Measurements from ENCODE around the gene B4GALNT4. TPM values are rescaled to one million over a fixed set of nuclear protein-coding genes. Genes with fewer than 3 reads are reported as not detected.

The B4GALNT4 gene
- total and polyA plus RNA-seq, 2 donors (not counting 1 experiment from before 2014, with no cell fraction given), result 1.5 to 3.8 TPM

DNA sequence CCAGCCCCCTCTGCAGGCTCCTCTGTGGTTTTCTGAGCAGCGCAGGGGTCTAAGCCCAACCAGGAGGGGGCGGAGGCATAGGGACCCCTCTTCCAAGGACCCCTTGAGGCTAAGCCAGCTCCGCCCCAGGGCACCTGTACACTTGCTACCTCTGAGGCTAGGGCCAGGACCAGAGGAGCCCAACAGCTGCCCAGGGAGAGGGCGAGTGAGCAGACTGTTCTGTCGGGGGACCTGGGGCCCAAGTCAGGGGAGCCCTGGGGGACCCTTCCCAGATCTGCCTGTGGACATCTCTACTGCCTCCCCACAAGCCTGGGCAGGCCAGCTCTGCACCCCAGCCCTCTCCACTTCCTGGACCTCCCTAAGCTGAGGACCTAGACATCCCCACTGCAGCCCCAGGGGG, 1.8 kb downstream of the B4GALNT4 start:
- peaks cover 12% of the 10 kb centered on the region for H3K27me3 ChIP-seq (ENCODE audit: control insufficient read depth, insufficient read depth, low read length)
- H3K4me2 ChIP-seq (ENCODE audit: extremely low read depth, insufficient read depth, low read length), result no peak overlapping the region
- no peak overlapping the region for H3K9ac ChIP-seq (ENCODE audit: insufficient read depth, low read length)
- no peak overlapping the region for H3K27ac ChIP-seq (ENCODE audit: insufficient read depth, low read length)
- no peaks in the 10 kb centered on the region for H3K79me2 ChIP-seq (ENCODE audit: control insufficient read depth, insufficient read depth, low read length)
- no peak for DNase-seq (ENCODE audit: low read depth in 2 of 2)
- peaks cover 3% of the 10 kb centered on the region for H3K4me1 ChIP-seq (ENCODE audit: control insufficient read depth, extremely low read depth, insufficient read depth, low read length)
- H2AFZ ChIP-seq (ENCODE audit: low read length), result no peak overlapping the region
- no peaks in the 10 kb centered on the region for H3K9me3 ChIP-seq (ENCODE audit: control insufficient read depth, insufficient read depth, low read depth, low read length)
- H3K36me3 ChIP-seq (ENCODE audit: control insufficient read depth, insufficient read depth, low read length), result no peaks in the 10 kb centered on the region
- H4K20me1 ChIP-seq (ENCODE audit: control insufficient read depth, extremely low read depth, insufficient read depth, low read length), result no peaks in the 10 kb centered on the region
- no peak overlapping the region for H3K4me3 ChIP-seq (replicated peaks in 1 of 4; ENCODE audit: control extremely low read depth in 1 of 4, insufficient read depth in 1 of 4, low read depth in 3 of 4, low read length in 4 of 4)
- no peak for TF ChIP-seq EZH2 (IDR thresholded peaks at IDR 0.05; ENCODE audit: low read length, missing control alignments)
- TF ChIP-seq, protein P1, sequence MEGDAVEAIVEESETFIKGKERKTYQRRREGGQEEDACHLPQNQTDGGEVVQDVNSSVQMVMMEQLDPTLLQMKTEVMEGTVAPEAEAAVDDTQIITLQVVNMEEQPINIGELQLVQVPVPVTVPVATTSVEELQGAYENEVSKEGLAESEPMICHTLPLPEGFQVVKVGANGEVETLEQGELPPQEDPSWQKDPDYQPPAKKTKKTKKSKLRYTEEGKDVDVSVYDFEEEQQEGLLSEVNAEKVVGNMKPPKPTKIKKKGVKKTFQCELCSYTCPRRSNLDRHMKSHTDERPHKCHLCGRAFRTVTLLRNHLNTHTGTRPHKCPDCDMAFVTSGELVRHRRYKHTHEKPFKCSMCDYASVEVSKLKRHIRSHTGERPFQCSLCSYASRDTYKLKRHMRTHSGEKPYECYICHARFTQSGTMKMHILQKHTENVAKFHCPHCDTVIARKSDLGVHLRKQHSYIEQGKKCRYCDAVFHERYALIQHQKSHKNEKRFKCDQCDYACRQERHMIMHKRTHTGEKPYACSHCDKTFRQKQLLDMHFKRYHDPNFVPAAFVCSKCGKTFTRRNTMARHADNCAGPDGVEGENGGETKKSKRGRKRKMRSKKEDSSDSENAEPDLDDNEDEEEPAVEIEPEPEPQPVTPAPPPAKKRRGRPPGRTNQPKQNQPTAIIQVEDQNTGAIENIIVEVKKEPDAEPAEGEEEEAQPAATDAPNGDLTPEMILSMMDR (conservative IDR thresholded peaks at IDR 0.05 in 1 of 2, IDR thresholded peaks at IDR 0.05 in 1 of 2; ENCODE audit: low read depth in 1 of 2, low read length in 2 of 2), result no peak

DNA sequence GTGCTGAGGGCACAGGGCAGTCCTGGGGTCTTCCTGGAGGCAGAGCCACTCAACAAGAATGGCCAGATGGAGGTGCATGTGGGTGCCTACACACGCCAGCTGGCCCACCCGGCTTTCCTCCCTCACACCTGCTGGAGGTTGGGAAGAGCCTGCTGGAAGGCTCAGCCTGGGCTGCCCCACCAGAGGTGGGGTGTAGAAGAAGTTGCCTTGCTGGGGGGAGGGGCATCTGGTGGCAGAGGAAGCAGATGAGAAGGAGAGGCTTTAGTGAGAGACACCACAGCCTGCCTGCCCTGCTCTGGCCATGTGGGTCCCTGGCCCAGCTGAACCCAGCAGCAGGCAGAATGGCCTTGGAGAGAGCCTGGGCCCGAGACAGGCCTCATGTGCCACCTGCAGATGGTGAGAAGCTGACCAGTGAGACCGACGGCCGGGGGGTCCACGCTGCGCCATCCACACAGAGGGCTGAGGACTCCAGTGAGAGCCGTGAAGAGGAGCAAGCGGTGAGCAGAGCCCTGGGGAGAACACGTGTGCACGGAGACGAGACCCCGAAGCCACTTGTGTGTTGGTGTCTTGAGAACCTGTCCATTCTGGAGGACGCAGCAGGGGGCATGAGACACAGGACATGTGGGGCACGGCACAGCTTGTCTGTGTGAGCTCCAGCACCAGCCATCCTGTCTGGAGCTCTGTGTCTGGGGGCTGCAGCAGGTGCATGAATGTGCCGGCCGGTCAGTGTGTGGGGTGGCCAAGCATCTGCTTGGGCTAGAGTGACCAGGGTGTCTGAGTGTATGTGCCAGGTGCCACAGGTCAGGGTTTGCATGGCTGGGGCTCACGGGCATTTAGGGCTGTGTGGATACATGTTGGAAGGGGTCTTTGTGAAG, 2.7 kb downstream of the B4GALNT4 start:
- Histone ChIP-seq H3K4me3 (replicated peaks in 1 of 4; ENCODE audit: control extremely low read depth in 1 of 4, insufficient read depth in 1 of 4, low read depth in 3 of 4, low read length in 4 of 4) (no peak overlapping the region), H3K36me3 (ENCODE audit: control insufficient read depth, insufficient read depth, low read length) (no peaks in the 10 kb centered on the region), H3K79me2 (ENCODE audit: control insufficient read depth, insufficient read depth, low read length) (no peaks in the 10 kb centered on the region), H3K4me1 (ENCODE audit: control insufficient read depth, extremely low read depth, insufficient read depth, low read length) (peaks cover 3% of the 10 kb centered on the region), H3K27ac (ENCODE audit: insufficient read depth, low read length) (no peak overlapping the region), H2AFZ (ENCODE audit: low read length) (no peak overlapping the region), H3K27me3 (ENCODE audit: control insufficient read depth, insufficient read depth, low read length) (peaks cover 8% of the 10 kb centered on the region), H3K4me2 (ENCODE audit: extremely low read depth, insufficient read depth, low read length) (no peak overlapping the region), H3K9ac (ENCODE audit: insufficient read depth, low read length) (no peak overlapping the region), H3K9me3 (ENCODE audit: control insufficient read depth, insufficient read depth, low read depth, low read length) (no peaks in the 10 kb centered on the region), H4K20me1 (ENCODE audit: control insufficient read depth, extremely low read depth, insufficient read depth, low read length) (no peaks in the 10 kb centered on the region)
- TF ChIP-seq EZH2 (IDR thresholded peaks at IDR 0.05; ENCODE audit: low read length, missing control alignments), result no peak
- TF ChIP-seq, protein P1 (conservative IDR thresholded peaks at IDR 0.05 in 1 of 2, IDR thresholded peaks at IDR 0.05 in 1 of 2; ENCODE audit: low read depth in 1 of 2, low read length in 2 of 2), result no peak
- no peak for DNase-seq (ENCODE audit: low read depth in 2 of 2)

DNA sequence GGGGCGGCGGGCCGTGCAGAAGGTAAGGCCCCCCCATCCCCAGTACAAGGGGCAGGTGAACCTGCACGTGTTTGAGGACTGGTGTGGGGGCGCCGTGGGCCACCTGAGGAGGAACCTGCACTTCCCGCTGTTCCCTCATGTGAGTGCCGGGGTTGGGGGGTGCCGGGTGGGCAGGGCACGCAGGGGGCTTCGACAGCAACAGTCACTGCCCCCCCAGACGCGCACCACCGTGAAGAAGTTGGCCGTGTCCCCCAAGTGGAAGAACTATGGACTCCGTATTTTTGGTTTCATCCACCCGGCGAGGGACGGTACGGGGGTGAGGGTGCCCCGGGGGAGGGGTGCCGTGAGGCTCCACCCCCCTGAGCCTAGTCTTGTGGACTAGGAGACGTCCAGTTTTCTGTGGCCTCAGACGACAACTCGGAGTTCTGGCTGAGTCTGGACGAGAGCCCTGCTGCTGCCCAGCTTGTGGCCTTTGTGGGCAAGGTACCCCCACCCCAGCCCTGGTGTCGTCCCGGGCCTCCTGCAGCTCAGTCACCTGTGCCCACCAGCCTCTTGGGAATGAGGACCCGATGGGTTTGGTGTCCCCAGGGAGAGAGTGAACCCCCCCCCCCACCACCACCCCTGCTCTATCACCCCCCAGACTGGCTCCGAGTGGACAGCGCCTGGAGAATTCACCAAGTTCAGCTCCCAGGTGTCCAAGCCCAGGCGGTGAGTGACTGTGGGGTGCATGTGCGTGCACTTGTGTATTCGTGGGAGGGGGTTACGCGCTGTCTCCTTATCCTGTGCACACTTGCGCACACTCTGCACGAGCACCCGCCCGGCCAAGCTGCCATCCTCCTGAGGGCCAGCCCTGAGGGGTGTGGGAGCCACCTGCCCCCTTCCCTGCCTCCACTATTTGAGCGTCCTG, 3.8 kb downstream of the B4GALNT4 start:
- TF ChIP-seq EZH2 (IDR thresholded peaks at IDR 0.05; ENCODE audit: low read length, missing control alignments), result no peak
- TF ChIP-seq, protein P1 (conservative IDR thresholded peaks at IDR 0.05 in 1 of 2, IDR thresholded peaks at IDR 0.05 in 1 of 2; ENCODE audit: low read depth in 1 of 2, low read length in 2 of 2), result no peak
- DNase-seq (ENCODE audit: low read depth in 2 of 2), result no peak

More for the DNA sequence above, 3.8 kb downstream of the B4GALNT4 start:
- Histone ChIP-seq H3K79me2 (ENCODE audit: control insufficient read depth, insufficient read depth, low read length) (no peaks in the 10 kb centered on the region), H3K4me2 (ENCODE audit: extremely low read depth, insufficient read depth, low read length) (no peak overlapping the region), H3K9ac (ENCODE audit: insufficient read depth, low read length) (no peak overlapping the region), H3K36me3 (ENCODE audit: control insufficient read depth, insufficient read depth, low read length) (no peaks in the 10 kb centered on the region), H3K4me1 (ENCODE audit: control insufficient read depth, extremely low read depth, insufficient read depth, low read length) (peaks cover 3% of the 10 kb centered on the region), H3K4me3 (replicated peaks in 1 of 4; ENCODE audit: control extremely low read depth in 1 of 4, insufficient read depth in 1 of 4, low read depth in 3 of 4, low read length in 4 of 4) (no peak overlapping the region), H3K9me3 (ENCODE audit: control insufficient read depth, insufficient read depth, low read depth, low read length) (no peaks in the 10 kb centered on the region), H3K27ac (ENCODE audit: insufficient read depth, low read length) (no peak overlapping the region), H3K27me3 (ENCODE audit: control insufficient read depth, insufficient read depth, low read length) (peaks cover 5% of the 10 kb centered on the region), H2AFZ (ENCODE audit: low read length) (no peak overlapping the region), H4K20me1 (ENCODE audit: control insufficient read depth, extremely low read depth, insufficient read depth, low read length) (no peaks in the 10 kb centered on the region)
